Measurements from ENCODE around the gene ZNF692.
"Not testable (repeated sequence)": the region's sequence is repeated elsewhere in the genome, so short reads cannot be mapped to it uniquely, and the experiment has no call there.

The ZNF692 gene

DNA sequence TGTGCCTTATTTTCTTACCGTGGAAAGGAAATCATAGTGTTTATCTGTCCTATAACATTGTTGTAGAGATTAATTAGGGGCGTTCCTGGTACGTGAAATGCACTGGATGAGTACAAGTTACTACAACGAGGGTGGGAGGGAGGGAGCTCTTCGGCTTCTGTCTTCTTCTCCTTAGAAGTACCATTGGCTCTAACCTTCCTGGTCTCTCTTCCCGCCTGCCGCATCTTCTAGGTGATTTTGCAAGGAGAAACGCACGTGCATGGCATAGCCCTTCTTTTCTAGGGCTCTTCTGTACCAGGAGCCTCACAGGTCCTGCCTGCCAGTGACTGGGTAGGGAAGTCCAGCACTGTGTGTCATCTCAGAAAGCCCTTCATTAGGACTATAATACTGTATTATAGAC is 50.0 kb downstream of the ZNF692 start:
- DNase-seq (ENCODE audit: low spot score) = no peak

GRCh38 chr1:248807067-248807737 is 51.7 kb downstream of the ZNF692 start:
- peak; percentile 56 for DNase-seq (ENCODE audit: low spot score)

- no peak for DNase-seq (ENCODE audit: low spot score)
Observed at GRCh38 chr1:248805876-248806275, 53.0 kb downstream of the ZNF692 start.

DNA sequence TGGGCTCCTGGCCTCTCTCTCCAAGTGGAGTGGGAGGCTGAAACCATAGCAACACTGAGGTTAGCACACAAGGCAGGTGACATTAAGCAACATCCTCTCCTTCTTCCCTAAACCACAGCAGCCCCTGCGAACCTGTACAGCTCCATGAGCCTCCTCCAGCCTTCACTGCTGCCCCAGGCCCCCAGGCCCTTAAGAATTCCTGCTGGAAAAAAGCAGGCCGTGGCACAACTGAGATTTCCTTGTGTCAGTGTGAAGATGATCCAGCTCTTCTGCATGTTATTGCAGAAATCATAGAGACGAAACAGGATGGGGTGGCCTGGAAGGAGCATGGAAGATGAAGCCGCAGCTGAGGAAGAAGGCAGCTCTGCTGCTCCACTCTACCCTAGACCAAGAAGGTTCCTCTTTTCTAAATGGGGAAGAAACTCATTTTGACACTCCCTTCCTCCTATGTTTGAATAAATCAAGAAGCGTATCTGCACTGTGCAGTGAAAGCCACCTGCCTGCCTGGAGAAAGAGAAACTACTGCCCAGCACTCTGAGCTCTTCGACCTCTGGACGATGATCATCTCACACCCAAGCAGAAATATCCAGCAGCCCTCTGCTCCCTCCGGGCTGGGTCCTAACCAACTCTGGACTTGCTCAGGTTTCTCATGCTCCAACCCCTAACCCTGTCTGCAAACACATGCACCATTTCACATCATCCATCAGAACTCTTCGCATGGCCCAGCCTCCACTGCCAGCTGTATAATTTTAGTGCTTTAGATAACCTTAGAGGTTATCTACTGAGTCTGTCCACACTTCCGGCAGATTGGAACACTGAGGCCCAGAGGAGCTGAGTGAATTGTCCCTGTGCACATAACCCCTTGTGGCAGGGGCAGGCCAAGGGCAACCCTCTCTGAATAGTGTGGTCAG is 53.9 kb downstream of the ZNF692 start:
- DNase-seq (ENCODE audit: low spot score) = no peak

GRCh38 chr1:248803501-248803900 is 55.4 kb downstream of the ZNF692 start:
- not testable (repeated sequence) for DNase-seq (ENCODE audit: low spot score)

DNA sequence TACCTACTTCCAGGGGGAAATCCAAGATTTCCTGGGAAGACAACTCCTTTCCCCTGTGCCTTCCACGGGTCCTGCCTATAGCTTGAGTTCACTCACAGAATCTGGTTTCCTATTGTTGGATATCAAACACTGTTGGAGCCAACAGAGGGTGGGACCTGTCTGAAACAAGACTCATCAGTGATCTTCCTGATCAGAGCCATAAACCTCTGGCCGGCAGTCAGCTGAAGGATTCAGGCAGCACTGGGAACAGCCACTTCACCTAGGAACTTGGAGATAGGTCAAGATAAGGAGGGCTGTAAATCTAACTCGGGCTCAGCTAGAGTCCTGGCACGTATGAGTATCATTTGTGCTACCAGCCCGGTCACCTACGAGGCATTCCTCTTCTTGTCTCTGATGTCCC is 56.4 kb downstream of the ZNF692 start:
- DNase-seq (ENCODE audit: low spot score) = no peak

GRCh38 chr1:248800459-248800858 is 58.4 kb downstream of the ZNF692 start:
- DNase-seq (ENCODE audit: low spot score) = no peak

All from hepatic stellate cell (primary cell).